Lower leg skin (tissue), 3 donors: ENCODE data around the gene SDHAF1.

Experiments used
- CTCF ChIP-seq, 3 donors: fragments of 450-650 bp; IDR thresholded peaks; one replicate each; pipeline ENCODE4 v1.5.1; 2016; ENCODE audit warnings: antibody characterized with exemption in 3 of 3, mild to moderate bottlenecking in 3 of 3, moderate library complexity in 2 of 3
- POLR2A ChIP-seq, 2 donors: fragments of 450-650 bp; IDR thresholded peaks; one replicate each; pipeline ENCODE4 v1.6.1; 2016 to 2017; ENCODE audit warnings: antibody characterized with exemption in 2 of 2, mild to moderate bottlenecking in 1 of 2, moderate library complexity in 1 of 2

DNA sequence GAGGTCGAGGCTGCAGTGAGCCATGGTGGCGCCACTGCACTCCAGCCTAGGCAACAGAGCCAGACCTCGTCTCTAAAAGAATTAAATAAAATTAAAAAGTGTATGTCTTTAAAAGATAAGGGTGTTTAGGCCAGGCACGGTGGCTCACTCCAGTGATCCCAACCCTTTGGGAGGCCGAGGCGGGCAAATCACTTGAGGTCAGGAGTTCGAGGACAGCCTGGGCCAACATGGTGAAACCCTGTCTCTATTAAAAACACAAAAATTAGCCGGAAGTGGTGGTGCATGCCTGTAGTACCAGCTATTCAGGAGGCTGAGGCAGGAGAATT, 7.5 kb upstream of the SDHAF1 start:
- TF ChIP-seq CTCF (IDR thresholded peaks at IDR 0.05) (no peak), POLR2A (IDR thresholded peaks at IDR 0.05) (no peak)
